Activated CD4-positive, alpha-beta T cell treated with anti-CD3 and anti-CD28 coated beads, Interleukin-10, Interleukin-2, amounts not matched to agents 100 ng/mL and 50 ng/mL, durations not matched to agents 16 hours and 8 hours (primary cell): ENCODE results near the gene ARMH1.

Experiments
- DNase-seq: peaks from one replicate; pipeline ENCODE4 v3.0.0-alpha.2; 2020

ARMH1 gene

DNA sequence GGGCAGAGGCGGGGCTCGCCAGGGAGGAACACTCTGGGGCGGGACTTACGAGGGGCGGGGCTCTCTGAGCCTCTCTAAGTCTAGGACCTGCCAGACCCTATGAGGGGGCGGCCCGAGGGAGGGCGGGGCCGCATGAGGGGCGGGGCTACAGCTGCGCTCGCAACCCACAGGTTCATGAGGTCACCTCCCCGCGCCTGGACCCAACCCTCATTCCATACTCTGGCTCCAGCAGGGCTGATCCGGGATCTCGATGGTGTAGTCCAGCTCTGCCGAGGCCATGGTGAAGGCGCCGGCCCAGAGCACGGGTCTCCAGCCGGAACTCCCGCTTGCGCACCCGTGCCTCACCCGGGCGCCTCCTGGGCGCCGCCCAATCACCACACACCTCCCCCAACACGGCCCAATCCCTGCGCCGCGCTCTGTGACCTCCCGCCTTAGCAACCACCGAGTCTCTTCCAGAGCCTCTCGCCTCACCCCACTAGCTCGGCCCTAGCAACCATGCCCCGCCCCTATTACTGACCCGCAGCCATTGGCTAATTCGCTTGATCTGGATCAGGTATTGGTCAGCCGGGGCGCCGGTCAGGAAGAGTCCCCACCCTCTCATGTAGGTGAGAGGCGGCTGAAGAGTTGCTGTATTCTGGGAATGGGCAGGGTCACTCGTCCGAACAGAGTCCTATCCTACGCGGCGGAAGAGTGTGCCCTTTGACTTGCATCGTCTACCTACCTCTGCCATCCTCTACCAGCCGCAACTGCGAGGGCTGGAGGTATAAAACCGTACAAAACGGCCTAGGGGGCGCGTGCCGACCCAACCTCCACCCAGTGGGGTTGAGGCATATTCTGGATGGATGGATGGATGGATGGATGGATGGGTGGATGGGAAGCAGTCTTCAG lies at the start of gene ARMH1, which contains the start of gene TMEM53:
Gene ARMH1, plus strand, starts transcription at position 602 of the 888 bp plus-strand sequence. CDS start 14,984 bp downstream, outside the sequence.
Gene TMEM53, minus strand, starts transcription at position 369 of the 888 bp plus-strand sequence. Its CDS starts 90 bp downstream, at position 279.
- DNase-seq, result peak; percentile 99

DNA sequence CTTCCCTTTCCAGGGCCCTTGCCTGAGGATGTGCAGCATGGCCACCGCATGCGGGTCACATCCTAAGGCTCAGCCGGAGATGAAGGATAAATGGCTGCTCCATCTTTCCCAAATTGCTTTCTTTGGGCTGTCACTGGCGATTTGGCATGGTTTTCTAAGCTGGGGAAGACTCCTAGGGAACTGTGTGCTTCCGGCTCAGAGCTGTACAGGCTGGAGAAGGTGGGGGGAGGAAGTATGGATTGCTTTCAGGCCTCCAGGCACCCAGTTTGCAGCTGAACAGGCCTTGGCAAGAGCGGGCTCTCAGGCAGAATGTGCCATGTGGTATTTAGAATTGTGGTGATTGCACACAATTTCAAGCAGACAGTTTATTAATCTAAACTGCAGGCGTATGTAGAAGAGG lies 49.2 kb upstream of the ARMH1 start:
- DNase-seq, result no peak

DNA sequence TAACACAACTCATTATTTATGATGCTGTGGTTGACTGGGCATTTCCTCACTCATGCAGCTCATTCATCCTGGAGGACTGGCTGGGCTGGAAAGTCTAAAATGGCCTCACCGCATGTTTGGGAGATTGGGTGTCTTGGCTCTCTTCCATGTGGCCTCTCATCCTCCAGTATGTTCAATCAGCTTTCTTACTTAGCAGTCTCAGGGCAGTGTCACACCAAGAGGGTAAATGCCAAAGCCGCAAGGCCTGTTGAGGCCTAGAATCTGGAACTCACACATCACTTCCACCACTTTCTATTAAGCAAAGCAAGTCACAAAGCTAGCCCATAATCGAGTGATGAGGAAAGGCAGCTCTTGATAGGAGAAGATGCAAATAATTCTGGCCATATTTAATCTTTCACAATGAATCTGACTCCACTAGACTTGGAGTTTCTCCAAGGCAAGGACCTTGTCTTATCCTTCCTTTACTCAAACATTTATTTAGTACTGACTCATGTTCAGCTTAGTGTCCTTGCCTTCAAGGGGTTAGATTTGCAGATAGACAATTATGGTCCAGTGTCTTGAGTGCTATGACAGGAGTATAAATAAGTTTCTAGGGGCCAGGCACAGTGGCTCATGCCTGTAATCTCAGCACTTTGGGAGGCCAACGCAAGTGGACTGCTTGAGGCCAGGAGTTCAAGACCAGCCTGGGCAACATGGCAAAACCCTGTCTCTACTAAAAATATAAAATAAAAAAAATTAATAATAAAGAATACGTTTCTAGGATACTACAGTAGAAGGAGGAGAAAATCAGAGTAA lies 45.4 kb upstream of the ARMH1 start:
- DNase-seq, result no peak

DNA sequence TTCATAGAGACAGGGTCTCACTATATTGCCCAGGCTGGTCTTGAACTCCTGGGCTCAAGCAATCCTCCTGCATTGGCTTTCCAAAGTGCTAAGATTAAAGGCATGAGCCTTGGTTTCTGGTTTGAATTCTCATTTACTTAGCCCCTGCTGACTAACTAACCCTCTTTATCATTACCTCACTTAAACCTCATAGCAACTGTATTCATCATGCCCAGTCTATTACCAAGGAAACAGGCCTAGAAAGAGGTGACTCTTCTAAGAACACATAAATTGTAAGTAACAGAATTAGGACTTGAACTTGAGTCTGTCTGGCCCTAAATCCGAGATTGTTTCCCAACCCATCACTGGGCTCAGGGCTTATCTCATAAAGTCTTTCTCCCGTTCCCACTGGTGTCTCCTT lies 44.4 kb upstream of the ARMH1 start:
- DNase-seq, result no peak

DNA sequence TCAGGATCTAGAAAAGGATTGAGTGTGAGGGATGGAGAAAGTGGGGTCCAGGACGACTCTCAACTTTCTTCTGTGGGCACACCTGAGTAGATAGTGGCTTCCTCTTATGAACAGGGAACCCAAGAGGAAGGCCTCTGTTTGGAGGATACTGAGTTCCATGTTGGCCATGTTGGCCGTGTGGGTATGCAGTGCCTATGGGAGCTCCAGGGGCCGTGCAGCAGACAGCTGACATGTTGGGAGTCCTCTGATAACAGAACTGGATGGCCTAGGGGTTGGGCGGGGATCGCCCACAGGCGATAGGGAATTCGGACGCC lies 43.2 kb upstream of the ARMH1 start:
- DNase-seq, result no peak

- DNase-seq, result peak; percentile 92
Measured at GRCh38 chr1:44631647-44632539, 42.6 kb upstream of the ARMH1 start.

DNA sequence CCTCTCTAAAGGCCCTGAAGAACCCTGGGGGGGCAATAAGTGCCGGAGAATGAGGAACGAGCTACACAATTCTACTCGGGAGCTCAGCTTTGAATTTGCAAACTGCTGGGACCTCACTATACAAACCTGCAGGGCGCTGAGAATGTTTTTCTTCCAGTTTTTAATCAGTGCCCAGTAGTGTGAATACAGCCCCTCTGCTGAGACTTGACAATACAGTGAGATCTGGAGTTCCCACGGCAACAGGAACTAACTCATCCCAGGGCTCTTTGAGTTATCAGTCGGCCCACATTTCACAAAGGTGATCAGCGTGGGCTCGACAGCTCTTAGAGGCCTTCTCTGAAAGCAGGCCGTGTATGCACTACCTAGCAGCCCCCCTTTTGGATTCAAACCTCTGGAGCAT lies 41.9 kb upstream of the ARMH1 start:
- peak; percentile 23 for DNase-seq

DNA sequence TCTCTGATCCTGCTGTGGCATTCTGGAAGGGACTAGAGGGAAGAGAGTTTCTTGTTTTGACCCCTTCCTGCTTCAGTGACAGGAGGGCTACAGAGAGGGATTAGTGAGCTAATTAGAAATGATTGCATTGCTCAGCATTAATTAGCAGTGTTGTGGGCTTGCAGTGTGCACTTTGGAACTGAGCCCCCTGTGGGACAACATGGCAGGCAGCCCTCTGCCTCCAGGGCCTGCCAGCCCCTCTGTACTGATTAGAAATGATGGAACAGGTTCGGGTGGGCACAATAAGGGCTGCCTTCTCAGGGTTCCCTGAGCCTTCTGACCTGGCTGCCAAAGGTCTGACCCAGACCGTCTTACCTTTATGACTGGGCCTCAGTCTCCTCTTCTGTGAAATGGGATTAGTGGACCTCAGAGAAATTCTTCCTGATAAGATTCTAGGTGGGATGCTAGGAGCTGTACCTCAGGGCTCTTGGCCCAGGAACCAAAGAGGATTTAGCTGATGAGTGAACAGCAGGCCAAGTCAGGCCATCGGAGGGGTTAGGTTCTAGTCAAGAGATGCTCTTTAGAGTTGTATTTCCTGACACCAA lies 39.8 kb upstream of the ARMH1 start:
- DNase-seq, result no peak

- DNase-seq, result no peak
Measured at GRCh38 chr1:44635439-44635838, 39.1 kb upstream of the ARMH1 start.

GRCh38 chr1:44636083-44636687 lies 38.3 kb upstream of the ARMH1 start:
- DNase-seq, result no peak

GRCh38 chr1:44636688-44637598 lies 37.6 kb upstream of the ARMH1 start:
- no peak for DNase-seq

GRCh38 chr1:44637702-44638411 lies 36.7 kb upstream of the ARMH1 start:
- no peak for DNase-seq

DNA sequence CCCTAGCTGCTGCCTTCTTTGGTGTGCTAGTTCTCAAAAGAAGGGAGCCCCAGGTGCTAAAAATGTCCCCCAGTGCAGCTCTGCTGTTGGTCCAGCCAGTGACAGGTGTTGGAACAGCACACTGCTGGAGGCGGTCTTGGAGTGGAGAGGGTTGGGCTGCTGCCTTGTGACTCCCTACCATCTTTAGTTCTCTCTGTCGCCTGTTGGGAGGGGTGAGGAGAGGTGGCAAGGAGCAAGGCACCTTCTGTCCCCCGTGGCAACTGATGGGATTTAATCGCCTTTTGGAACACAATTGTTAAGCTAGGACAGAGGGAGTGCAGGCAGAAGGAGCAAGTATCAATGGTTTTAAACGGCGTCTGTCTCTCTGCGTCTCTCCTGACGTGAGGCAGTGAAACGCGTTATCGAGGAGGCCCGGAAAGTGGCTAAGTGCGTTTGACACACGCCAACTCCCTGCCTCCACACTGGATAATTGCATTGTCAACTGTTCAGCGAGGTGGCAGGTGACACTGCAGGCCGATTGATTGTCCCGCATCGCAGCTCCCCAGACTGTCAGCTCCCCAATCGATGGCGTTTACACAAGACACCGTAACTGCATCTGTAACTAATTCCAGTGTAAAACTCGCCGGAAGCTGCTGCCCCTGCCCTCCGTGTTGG lies 34.2 kb upstream of the ARMH1 start:
- DNase-seq, result no peak

- DNase-seq, result no peak
Measured at GRCh38 chr1:44641126-44642102, 33.1 kb upstream of the ARMH1 start.

DNA sequence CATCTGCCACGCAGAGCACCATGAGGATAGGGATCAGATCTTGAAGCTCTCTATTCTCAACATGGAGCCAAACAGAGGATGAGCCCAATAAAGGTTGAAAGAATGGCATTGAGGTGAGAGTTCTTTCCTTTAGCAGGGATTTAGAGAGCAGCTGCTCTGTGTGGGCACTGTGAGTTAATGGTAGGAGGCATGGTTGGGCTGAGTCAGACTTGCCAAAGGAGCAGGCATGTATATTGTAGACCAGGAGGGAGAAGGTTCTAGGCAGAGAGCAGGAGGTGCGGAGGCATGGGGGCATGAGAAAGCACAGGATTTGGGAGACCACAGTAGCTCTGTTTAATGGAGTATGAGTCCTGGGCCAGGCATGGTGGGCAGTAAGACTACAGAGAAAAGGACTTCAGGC lies 32.3 kb upstream of the ARMH1 start:
- no peak for DNase-seq

GRCh38 chr1:44642925-44643324 lies 31.6 kb upstream of the ARMH1 start:
- DNase-seq, result no peak

GRCh38 chr1:44643721-44644334 lies 30.7 kb upstream of the ARMH1 start:
- no peak for DNase-seq

DNA sequence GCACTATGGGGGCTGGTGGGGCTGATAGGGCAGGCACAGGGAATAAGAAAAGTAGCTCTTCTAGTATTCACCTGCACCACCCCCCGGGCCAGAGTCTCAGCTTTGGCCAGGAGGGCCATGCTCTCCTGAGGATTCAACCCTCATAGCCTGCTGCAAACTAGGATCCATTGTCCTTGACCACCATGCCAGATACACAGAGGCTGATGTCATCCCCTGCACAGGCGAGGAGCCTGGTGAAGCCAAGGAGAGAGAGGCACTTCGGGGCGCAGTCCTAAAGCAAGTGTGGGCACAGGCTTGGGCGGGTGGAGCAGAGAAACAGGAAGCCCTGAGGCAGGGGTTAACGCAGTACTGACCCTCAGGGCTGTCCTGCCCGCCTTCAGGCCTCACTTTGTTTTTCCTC lies 29.7 kb upstream of the ARMH1 start:
- no peak for DNase-seq
